ENCODE results near the gene ARL5A.

DNA sequence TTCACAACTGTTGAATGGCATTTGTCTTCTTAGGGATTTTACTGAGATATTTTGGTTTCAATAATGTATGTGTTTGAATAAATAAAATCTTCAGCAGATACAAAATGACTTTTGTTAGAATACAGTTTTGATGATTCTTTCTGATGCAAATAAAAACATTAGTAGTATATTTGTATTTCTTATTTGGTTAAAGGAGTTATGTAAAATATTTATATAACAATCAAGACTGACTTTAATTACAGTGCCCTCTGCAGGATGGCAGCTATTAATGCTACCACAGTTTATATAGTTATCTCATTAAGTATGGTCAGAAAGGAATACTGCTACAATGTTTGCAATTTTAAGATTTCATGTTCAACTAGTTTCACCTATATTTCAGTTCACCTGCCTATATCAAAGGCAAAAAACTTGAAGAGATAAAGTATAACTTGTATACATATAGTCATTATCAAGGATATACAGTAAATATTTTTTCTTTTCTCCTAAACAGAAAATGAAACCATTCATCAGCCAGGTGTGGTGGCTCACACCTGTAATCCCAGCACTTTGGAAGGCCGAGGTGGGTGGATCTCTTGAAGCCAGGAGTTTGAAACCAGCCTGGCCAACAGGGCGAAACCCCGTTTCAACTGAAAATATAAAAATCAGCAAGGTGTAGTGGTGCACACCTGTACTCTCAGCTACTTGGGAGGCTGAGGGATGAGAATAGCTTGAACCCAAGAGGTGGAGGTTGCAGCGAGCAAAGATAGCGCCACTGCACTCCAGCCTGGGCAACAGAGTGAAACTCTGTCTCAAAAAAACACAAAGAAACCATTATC is 19.8 kb downstream of the ARL5A start:
- TF ChIP-seq, protein P1, sequence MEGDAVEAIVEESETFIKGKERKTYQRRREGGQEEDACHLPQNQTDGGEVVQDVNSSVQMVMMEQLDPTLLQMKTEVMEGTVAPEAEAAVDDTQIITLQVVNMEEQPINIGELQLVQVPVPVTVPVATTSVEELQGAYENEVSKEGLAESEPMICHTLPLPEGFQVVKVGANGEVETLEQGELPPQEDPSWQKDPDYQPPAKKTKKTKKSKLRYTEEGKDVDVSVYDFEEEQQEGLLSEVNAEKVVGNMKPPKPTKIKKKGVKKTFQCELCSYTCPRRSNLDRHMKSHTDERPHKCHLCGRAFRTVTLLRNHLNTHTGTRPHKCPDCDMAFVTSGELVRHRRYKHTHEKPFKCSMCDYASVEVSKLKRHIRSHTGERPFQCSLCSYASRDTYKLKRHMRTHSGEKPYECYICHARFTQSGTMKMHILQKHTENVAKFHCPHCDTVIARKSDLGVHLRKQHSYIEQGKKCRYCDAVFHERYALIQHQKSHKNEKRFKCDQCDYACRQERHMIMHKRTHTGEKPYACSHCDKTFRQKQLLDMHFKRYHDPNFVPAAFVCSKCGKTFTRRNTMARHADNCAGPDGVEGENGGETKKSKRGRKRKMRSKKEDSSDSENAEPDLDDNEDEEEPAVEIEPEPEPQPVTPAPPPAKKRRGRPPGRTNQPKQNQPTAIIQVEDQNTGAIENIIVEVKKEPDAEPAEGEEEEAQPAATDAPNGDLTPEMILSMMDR (IDR thresholded peaks at IDR 0.05): peak; percentile 38 to 67 (median 52)
- TF ChIP-seq POLR2A (IDR thresholded peaks at IDR 0.05): no peak

Measured in adrenal gland (tissue), 5 donors.